Activated naive CD8-positive, alpha-beta T cell treated with anti-CD3 and anti-CD28 coated beads, Interleukin-2, amount 50 U/mL, for 24 hours (primary cell): ENCODE results near the gene CKS1B.
"Not testable (repeated sequence)": the region's sequence is repeated elsewhere in the genome, so short reads cannot be mapped to it uniquely, and the experiment has no call there.

ENCODE experiments used
- ATAC-seq: fragments of 150-1000 bp; cut with Tn5 transposase; one replicate; pipeline ENCODE4 v1.10.0; 2021
- DNase-seq: peaks from one replicate; pipeline ENCODE4 v3.0.0; 2021
- H3K27ac Mint-ChIP-seq: one replicate; pipeline ENCODE4 v1.8.0; 2021; ENCODE audit warnings: mild to moderate bottlenecking, mixed read lengths
- H3K27me3 Mint-ChIP-seq: one replicate; pipeline ENCODE4 v1.8.0; 2021; ENCODE audit warnings: mixed read lengths
- H3K36me3 Mint-ChIP-seq: one replicate; pipeline ENCODE4 v1.8.0; 2021; ENCODE audit warnings: low read depth, mixed read lengths
- H3K4me1 Mint-ChIP-seq: one replicate; pipeline ENCODE4 v1.8.0; 2021; ENCODE audit warnings: mixed read lengths
- H3K4me3 Mint-ChIP-seq: one replicate; pipeline ENCODE4 v1.8.0; 2021; ENCODE audit warnings: mild to moderate bottlenecking, moderate library complexity, mixed read lengths
- H3K9me3 Mint-ChIP-seq: one replicate; pipeline ENCODE4 v1.8.0; 2021; ENCODE audit warnings: mixed read lengths

The CKS1B gene

GRCh38 chr1:154982897-154983648 lies 8.6 kb downstream of the CKS1B start, which contains the start of gene FLAD1:
Gene FLAD1 (plus strand): TSS chr1:154983344. CDS start chr1:154983695, 351 bp downstream.
- ATAC-seq, result peak; percentile 100
- H3K36me3 Mint-ChIP-seq, result peaks cover 32% of the 10 kb centered on the region

GRCh38 chr1:154983776-154984466 lies 9.4 kb downstream of the CKS1B start:
- peaks cover 32% of the 10 kb centered on the region for H3K36me3 Mint-ChIP-seq
- H3K27ac Mint-ChIP-seq, result no peak overlapping the region
- ATAC-seq, result no peak

More at GRCh38 chr1:154982897-154983648, 8.6 kb downstream of the CKS1B start, which contains the start of gene FLAD1:
- H3K27me3 Mint-ChIP-seq, result no peaks in the 10 kb centered on the region
- no peak within 1 kb of the TSS for H3K27ac Mint-ChIP-seq
- peaks cover 18% of the 10 kb centered on the region for H3K4me1 Mint-ChIP-seq
- DNase-seq, result peak; percentile 95
- H3K9me3 Mint-ChIP-seq, result no peaks in the 10 kb centered on the region
- H3K4me3 Mint-ChIP-seq, result no peak within 1 kb of the TSS

GRCh38 chr1:154986736-154987135 lies 12.3 kb downstream of the CKS1B start:
- Mint-ChIP-seq H3K36me3 (peaks cover 21% of the 10 kb centered on the region), H3K4me1 (peaks cover 21% of the 10 kb centered on the region)
- H3K27ac Mint-ChIP-seq, ATAC-seq, H3K4me3 Mint-ChIP-seq, H3K9me3 Mint-ChIP-seq, DNase-seq, H3K27me3 Mint-ChIP-seq: not testable (repeated sequence)

More at GRCh38 chr1:154983776-154984466, 9.4 kb downstream of the CKS1B start:
- Mint-ChIP-seq H3K4me3 (no peak overlapping the region), H3K9me3 (no peaks in the 10 kb centered on the region), H3K4me1 (peaks cover 21% of the 10 kb centered on the region), H3K27me3 (no peaks in the 10 kb centered on the region)
- DNase-seq, result no peak

GRCh38 chr1:154987326-154987725 lies 12.8 kb downstream of the CKS1B start:
- H3K9me3 Mint-ChIP-seq, result no peaks in the 10 kb centered on the region
- H3K27ac Mint-ChIP-seq, result no peak overlapping the region
- H3K27me3 Mint-ChIP-seq, result no peaks in the 10 kb centered on the region
- no peak for ATAC-seq
- peaks cover 21% of the 10 kb centered on the region for H3K4me1 Mint-ChIP-seq
- peaks cover 20% of the 10 kb centered on the region for H3K36me3 Mint-ChIP-seq
- no peak for DNase-seq
- no peak overlapping the region for H3K4me3 Mint-ChIP-seq

- DNase-seq (no peak), ATAC-seq (no peak)
- Mint-ChIP-seq H3K4me3 (no peak overlapping the region), H3K9me3 (no peaks in the 10 kb centered on the region), H3K4me1 (peaks cover 21% of the 10 kb centered on the region), H3K27ac (no peak overlapping the region), H3K36me3 (peaks cover 21% of the 10 kb centered on the region), H3K27me3 (no peaks in the 10 kb centered on the region)
Measured at GRCh38 chr1:154988058-154988954, 13.8 kb downstream of the CKS1B start.

- no peak for ATAC-seq
- H3K4me3 Mint-ChIP-seq, result no peak overlapping the region
- no peaks in the 10 kb centered on the region for H3K27me3 Mint-ChIP-seq
- peaks cover 24% of the 10 kb centered on the region for H3K36me3 Mint-ChIP-seq
- no peak for DNase-seq
- peaks cover 15% of the 10 kb centered on the region for H3K4me1 Mint-ChIP-seq
- no peaks in the 10 kb centered on the region for H3K9me3 Mint-ChIP-seq
- no peak overlapping the region for H3K27ac Mint-ChIP-seq
Measured at GRCh38 chr1:154989195-154989860, 14.8 kb downstream of the CKS1B start.

- Mint-ChIP-seq H3K27ac (no peak overlapping the region), H3K4me1 (peaks cover 14% of the 10 kb centered on the region), H3K27me3 (no peaks in the 10 kb centered on the region), H3K9me3 (no peaks in the 10 kb centered on the region), H3K36me3 (peaks cover 21% of the 10 kb centered on the region), H3K4me3 (no peak overlapping the region)
- ATAC-seq (no peak), DNase-seq (no peak)
Measured at GRCh38 chr1:154990276-154990675, 15.8 kb downstream of the CKS1B start.

- Mint-ChIP-seq H3K27me3 (no peaks in the 10 kb centered on the region), H3K4me1 (peaks cover 20% of the 10 kb centered on the region), H3K36me3 (peaks cover 17% of the 10 kb centered on the region), H3K27ac (no peak overlapping the region), H3K4me3 (no peak overlapping the region), H3K9me3 (no peaks in the 10 kb centered on the region)
- ATAC-seq, result no peak
- no peak for DNase-seq
Measured at GRCh38 chr1:154992721-154993571, 18.5 kb downstream of the CKS1B start.

- Mint-ChIP-seq H3K9me3 (no peaks in the 10 kb centered on the region), H3K4me3 (no peak within 1 kb of the TSS), H3K36me3 (peaks cover 11% of the 10 kb centered on the region), H3K27ac (no peak within 1 kb of the TSS), H3K27me3 (no peaks in the 10 kb centered on the region), H3K4me1 (peaks cover 23% of the 10 kb centered on the region)
- DNase-seq, result no peak
- ATAC-seq, result no peak
Measured at GRCh38 chr1:154993572-154994268, 19.2 kb downstream of the CKS1B start, which contains the start of gene LENEP. Gene LENEP (plus strand): TSS chr1:154993586. CDS start chr1:154993608, 22 bp downstream.

- H3K4me1 Mint-ChIP-seq, result peaks cover 24% of the 10 kb centered on the region
- H3K4me3 Mint-ChIP-seq, result no peak overlapping the region
- H3K36me3 Mint-ChIP-seq, result peaks cover 7% of the 10 kb centered on the region
- H3K27ac Mint-ChIP-seq, result no peak overlapping the region
- ATAC-seq, result no peak
- H3K27me3 Mint-ChIP-seq, result no peaks in the 10 kb centered on the region
- H3K9me3 Mint-ChIP-seq, result no peaks in the 10 kb centered on the region
- DNase-seq, result no peak
Measured at GRCh38 chr1:154994269-154994587, 19.7 kb downstream of the CKS1B start.

GRCh38 chr1:154994591-154994990 lies 20.1 kb downstream of the CKS1B start:
- H3K27me3 Mint-ChIP-seq, result no peaks in the 10 kb centered on the region
- DNase-seq (no peak), ATAC-seq (no peak)
- peaks cover 25% of the 10 kb centered on the region for H3K4me1 Mint-ChIP-seq
- H3K36me3 Mint-ChIP-seq, result peaks cover 6% of the 10 kb centered on the region
- H3K4me3 Mint-ChIP-seq, result no peak overlapping the region
- no peaks in the 10 kb centered on the region for H3K9me3 Mint-ChIP-seq
- H3K27ac Mint-ChIP-seq, result no peak overlapping the region

GRCh38 chr1:154995301-154995983 lies 21.0 kb downstream of the CKS1B start:
- not testable (repeated sequence) for H3K27ac Mint-ChIP-seq, H3K36me3 Mint-ChIP-seq, H3K9me3 Mint-ChIP-seq, H3K27me3 Mint-ChIP-seq, ATAC-seq, H3K4me3 Mint-ChIP-seq
- peaks cover 32% of the 10 kb centered on the region for H3K4me1 Mint-ChIP-seq
- peak; percentile 38 for DNase-seq
